SKM-1 (cell line): Measurements from ENCODE around the gene FAM107B.

Source experiments
- DNase-seq: peaks from one replicate; lab custom pipeline; 2025; ENCODE audit not compliant: unreplicated experiment; lab: John Stamatoyannopoulos, UW

The FAM107B gene

GRCh38 chr10:14543046-14543903, 231.4 kb downstream of the FAM107B start:
- DNase-seq, result no peak

GRCh38 chr10:14541379-14541778, 233.3 kb downstream of the FAM107B start:
- no peak for DNase-seq

DNA sequence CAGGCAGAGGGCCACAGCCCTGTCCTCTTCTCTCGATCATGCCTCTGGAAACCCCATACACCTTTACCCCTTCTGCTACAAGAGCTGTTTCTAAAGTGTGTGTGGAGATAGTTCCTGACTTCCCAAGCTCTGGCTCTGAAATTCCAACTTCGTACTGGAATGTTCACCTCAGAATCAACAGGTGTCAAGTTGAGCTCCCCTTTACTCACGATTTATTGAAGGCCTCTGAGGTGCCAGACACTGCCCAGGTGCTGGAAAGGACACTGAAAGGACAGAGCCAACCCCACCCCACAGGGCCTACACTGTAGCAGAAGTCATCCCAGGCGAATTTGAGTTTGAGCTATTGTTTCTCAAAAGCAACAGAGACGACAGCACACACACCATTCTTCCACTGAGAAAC, 234.1 kb downstream of the FAM107B start:
- no peak for DNase-seq

- DNase-seq, result no peak
These were observed 234.6 kb downstream of the FAM107B start for GRCh38 chr10:14540062-14540461.

DNA sequence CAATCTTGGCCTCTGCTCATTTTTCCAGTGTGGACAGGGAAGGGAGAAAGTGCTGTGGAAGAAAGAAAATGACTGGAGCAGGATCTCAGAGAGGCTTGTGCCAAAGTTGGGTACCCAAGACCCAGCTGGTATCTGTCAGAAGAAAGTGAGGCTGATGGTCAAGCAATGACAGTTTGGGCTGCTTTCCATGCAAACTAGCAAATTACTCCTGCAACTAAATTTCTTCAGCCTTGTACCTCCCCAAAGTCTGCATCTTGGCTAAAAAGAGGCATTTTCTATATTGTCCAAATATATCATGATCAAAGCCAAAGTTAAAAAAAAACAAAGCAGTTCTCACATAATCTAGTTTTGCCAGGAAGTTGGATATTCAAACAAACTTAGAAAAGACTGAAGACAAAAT, 235.5 kb downstream of the FAM107B start:
- no peak for DNase-seq

GRCh38 chr10:14536241-14537213, 238.2 kb downstream of the FAM107B start:
- no peak for DNase-seq

DNA sequence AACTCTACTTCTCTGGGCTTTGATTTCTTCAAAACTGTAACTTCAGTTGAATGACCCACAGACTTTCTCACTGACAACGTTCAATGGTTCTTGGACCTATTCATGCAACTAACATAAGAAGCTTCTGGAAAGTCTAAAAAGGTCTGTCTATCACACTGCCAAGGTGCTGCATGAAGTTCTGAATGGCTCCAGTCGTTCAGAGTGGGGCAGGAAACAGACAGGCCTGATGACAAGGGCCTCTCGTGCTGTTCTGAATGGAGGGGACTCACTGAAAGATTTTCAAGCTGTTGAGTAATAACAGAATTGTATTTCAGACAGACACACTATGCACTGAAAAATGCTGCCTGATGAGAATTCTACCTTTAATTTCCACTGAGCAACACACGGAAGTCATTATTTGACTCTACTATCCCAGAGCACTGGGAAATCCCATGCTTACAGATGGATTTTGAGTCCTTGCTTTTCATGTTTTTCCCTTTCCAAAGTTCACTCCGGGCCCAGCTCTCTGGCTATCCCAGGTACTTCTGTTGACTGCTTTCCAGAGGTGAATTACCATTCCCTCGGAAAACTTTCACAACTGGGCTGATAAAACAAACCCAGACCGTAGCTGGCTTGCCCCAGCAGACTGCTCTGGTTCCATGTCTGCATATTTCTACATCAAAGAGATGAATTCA, 239.1 kb downstream of the FAM107B start:
- no peak for DNase-seq

- no peak for DNase-seq
These were observed 240.5 kb downstream of the FAM107B start for GRCh38 chr10:14534152-14534551.

GRCh38 chr10:14533295-14533694, 241.4 kb downstream of the FAM107B start:
- no peak for DNase-seq

GRCh38 chr10:14532473-14533251, 242.0 kb downstream of the FAM107B start:
- no peak for DNase-seq

GRCh38 chr10:14531974-14532373, 242.7 kb downstream of the FAM107B start:
- no peak for DNase-seq

- DNase-seq, result no peak
These were observed 244.2 kb downstream of the FAM107B start for GRCh38 chr10:14530465-14530864.

- no peak for DNase-seq
These were observed 245.3 kb downstream of the FAM107B start for GRCh38 chr10:14529351-14529750.

DNA sequence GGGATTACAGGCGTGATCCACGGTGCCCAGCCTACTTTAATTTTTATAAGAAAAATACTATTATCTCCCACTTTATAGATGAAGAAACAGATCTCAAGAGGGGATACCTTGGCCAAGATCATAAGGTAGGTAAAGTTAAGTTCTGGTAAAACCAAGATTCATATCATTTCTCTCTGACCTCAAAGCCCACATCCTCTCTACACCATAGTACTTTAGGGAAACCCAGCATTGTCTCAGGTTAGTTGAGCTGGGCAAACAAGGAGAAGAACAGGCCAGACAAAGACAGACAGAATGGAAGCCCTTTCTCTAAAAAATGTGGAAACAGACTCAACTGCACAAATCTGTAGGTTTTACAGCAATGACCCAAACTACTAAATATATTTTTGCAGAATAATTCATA, 246.2 kb downstream of the FAM107B start:
- DNase-seq, result no peak

GRCh38 chr10:14527915-14528314, 246.8 kb downstream of the FAM107B start:
- no peak for DNase-seq

DNA sequence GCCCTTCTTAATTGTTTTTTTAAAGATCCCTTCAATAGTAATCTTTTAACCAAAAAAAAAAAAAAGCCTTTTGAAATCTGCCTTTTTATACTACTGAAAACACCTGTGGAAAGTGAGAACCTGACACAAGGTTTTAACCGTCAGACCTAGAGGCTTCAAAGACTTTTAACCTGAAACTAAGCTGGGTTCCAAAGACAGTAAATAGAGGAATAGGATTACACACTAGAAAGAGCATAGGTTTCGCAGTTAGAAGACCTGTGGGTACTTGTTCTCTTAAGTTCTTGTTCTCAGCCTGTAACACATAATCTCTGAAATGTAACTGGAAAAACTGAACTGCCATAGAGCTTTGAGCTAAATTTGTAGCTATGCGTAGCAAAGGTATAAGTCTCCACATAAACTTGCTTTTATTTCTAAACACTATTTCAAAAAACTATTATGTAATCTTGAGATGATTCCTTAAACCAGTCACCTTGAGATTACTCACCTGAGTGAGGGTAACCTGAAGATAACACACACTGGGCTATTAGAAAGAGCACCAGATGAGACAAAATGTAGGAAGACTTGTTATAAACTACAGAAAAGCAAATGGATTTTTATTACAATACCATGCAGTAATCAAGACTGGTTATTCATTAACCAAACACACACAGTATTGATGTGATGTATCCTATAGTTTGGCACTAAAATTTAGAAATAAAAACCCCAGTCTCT, 247.4 kb downstream of the FAM107B start:
- DNase-seq, result no peak

DNA sequence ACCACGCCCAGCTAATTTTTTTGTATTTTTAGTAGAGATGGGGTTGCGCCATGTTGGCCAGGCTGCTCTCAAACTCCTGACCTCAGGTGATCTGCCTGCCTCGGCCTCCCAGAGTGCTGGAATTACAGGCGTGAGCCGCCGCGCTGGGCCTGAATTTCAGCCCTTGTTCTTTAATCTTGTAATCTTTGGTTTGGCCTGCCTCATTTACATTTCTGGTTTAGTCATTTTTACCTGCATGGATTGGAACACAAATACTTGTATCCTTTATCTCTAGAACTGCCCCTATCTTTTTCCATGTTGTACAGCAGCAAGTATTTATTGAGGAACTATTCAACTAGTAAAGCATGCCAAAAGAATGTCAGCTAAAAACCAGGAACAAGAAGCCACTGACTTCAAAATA, 248.4 kb downstream of the FAM107B start:
- DNase-seq, result no peak

DNA sequence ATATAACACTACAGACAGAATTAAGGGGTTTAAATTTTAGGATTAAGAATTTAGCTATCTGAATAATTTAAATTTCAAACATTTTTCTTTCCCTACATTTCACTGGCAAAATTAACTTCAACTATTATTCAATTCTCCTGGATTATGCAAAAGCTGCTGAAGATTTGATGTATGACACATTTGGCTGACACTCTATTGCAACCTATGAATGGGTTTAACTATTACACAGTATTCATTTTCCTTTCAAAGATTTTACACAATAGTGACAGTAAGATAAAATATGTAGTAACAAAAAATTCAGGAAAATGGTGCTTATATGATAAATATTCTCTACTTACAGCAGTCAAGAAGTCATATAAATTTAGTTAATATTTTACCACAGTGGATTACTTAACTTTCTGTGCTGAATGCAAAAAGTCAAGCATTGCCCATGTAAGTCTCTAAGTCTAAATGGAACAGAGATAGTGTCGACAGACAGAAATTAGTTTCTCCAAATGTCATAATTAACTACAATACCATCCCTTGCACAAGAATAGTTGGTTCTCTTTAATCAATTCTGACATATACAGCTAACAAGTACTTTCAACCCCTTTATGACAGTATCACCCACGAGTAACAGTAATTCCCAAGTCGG, 249.9 kb downstream of the FAM107B start:
- DNase-seq, result no peak

DNA sequence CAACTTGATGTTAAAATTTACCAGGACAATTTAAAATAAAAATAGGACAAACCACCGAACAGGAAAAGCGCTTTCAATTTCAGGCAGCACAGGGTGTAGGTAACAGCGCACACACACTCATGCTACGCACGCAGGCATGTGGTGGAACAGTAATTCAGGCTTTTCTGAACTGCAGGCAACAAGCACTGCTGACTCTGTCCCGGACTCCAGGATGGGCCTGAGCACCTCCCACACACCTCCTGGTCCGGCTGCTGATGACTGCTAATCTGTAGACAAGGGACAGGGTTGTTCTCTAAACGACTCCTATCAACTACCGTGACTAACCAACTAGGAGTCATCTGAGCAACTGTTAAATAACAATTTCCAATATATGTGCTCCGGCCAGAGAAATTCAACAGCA, 251.4 kb downstream of the FAM107B start:
- no peak for DNase-seq
